Mesenchymal stem cell (in vitro differentiated cells and primary cell): ENCODE data around the gene ITGA8.
"Not testable (repeated sequence)": the region's sequence is repeated elsewhere in the genome, so short reads cannot be mapped to it uniquely, and the experiment has no call there.

Experiments used
- DNase-seq: peaks from one replicate; pipeline ENCODE4 v3.0.0-alpha.2; 2013
- H2AFZ ChIP-seq: one replicate; pipeline ENCODE4 v1.6.1; 2013; ENCODE audit warnings: low read depth, mild to moderate bottlenecking, control low read depth, inconsistent platforms, low read length, moderate library complexity
- H2AK5ac ChIP-seq: 2 replicates; pipeline ENCODE4 v1.6.1; 2013; ENCODE audit warnings: low read length, moderate library complexity, mild to moderate bottlenecking, inconsistent platforms; ENCODE audit not compliant: severe bottlenecking
- H2BK120ac ChIP-seq: one replicate; pipeline ENCODE4 v1.6.1; 2013; ENCODE audit warnings: low read depth, mild to moderate bottlenecking, inconsistent platforms, low read length, moderate library complexity
- H2BK12ac ChIP-seq, 2 experiments: one replicate each; pipeline ENCODE4 v1.6.1; 2013; ENCODE audit warnings: inconsistent platforms in 2 of 2, low read length in 2 of 2, mild to moderate bottlenecking in 2 of 2, moderate library complexity in 2 of 2, control low read depth in 1 of 2
- H2BK15ac ChIP-seq: one replicate; pipeline ENCODE4 v1.6.1; 2013; ENCODE audit warnings: mild to moderate bottlenecking, low read depth, inconsistent platforms; ENCODE audit not compliant: poor library complexity, severe bottlenecking
- H2BK5ac ChIP-seq: 2 replicates; pipeline ENCODE4 v1.6.1; 2013; ENCODE audit warnings: low read depth, mild to moderate bottlenecking, low read length, control low read depth, inconsistent platforms; ENCODE audit not compliant: poor library complexity, severe bottlenecking
- H3K14ac ChIP-seq, 2 experiments: one replicate each; pipeline ENCODE4 v1.6.1; 2013; ENCODE audit warnings: inconsistent platforms in 2 of 2, low read length in 2 of 2, control low read depth in 1 of 2, mild to moderate bottlenecking in 1 of 2, moderate library complexity in 1 of 2
- H3K18ac ChIP-seq, 2 experiments: one replicate each; pipeline ENCODE4 v1.6.1; 2013; ENCODE audit warnings: inconsistent platforms in 2 of 2, low read length in 2 of 2, control low read depth in 1 of 2, low read depth in 1 of 2, mild to moderate bottlenecking in 1 of 2
- H3K23ac ChIP-seq, 2 experiments: one replicate each; pipeline ENCODE4 v1.6.1; 2013; ENCODE audit warnings: inconsistent platforms in 2 of 2, low read length in 2 of 2, mild to moderate bottlenecking in 2 of 2, moderate library complexity in 2 of 2, control low read depth in 1 of 2
- H3K27ac ChIP-seq: 2 replicates; pipeline ENCODE4 v1.5.1; 2013; ENCODE audit warnings: mild to moderate bottlenecking, moderate library complexity, low read length, control low read depth, inconsistent platforms; ENCODE audit not compliant: poor library complexity, severe bottlenecking
- H3K27me3 ChIP-seq, 2 experiments: 2 replicates each; pipeline versions ENCODE4 v1.6.1 to v1.7.0; 2013; ENCODE audit warnings: low read length in 2 of 2, mild to moderate bottlenecking in 2 of 2, moderate library complexity in 2 of 2, control low read depth in 1 of 2, inconsistent platforms in 1 of 2; ENCODE audit not compliant: control insufficient read depth in 1 of 2, insufficient read depth in 1 of 2
- H3K36me3 ChIP-seq, 2 experiments: 2 replicates each; pipeline versions ENCODE4 v1.6.1 to v1.7.0; 2013; ENCODE audit warnings: low read length in 2 of 2, control low read depth in 1 of 2, inconsistent platforms in 1 of 2, low read depth in 1 of 2, mild to moderate bottlenecking in 1 of 2; ENCODE audit not compliant: insufficient read depth in 2 of 2, control insufficient read depth in 1 of 2
- H3K4ac ChIP-seq, 2 experiments: one replicate each; pipeline ENCODE4 v1.6.1; 2013; ENCODE audit warnings: inconsistent platforms in 2 of 2, low read length in 2 of 2, mild to moderate bottlenecking in 2 of 2, moderate library complexity in 2 of 2, control low read depth in 1 of 2, low read depth in 1 of 2
- H3K4me1 ChIP-seq: 2 replicates; pipeline ENCODE4 v1.6.1; 2013; ENCODE audit warnings: low read depth, low read length, control low read depth; ENCODE audit not compliant: control insufficient read depth, insufficient read depth
- H3K4me2 ChIP-seq: 2 replicates; pipeline ENCODE4 v1.6.1; 2013; ENCODE audit warnings: low read length, mild to moderate bottlenecking, inconsistent platforms; ENCODE audit not compliant: poor library complexity, severe bottlenecking
- H3K4me3 ChIP-seq, 2 experiments: 2 replicates each; pipeline versions ENCODE4 v1.5.1 to v1.7.0; 2013; ENCODE audit warnings: low read length in 2 of 2, mild to moderate bottlenecking in 2 of 2, control low read depth in 1 of 2, low read depth in 1 of 2; ENCODE audit not compliant: insufficient read depth in 1 of 2
- H3K79me1 ChIP-seq: replicated peaks from 2 replicates; pipeline ENCODE4 v1.6.1; 2013; ENCODE audit warnings: mild to moderate bottlenecking, control low read depth, low read length, inconsistent platforms; ENCODE audit not compliant: poor library complexity, severe bottlenecking
- H3K9ac ChIP-seq: 2 replicates; pipeline ENCODE4 v1.7.0; 2013; ENCODE audit warnings: mild to moderate bottlenecking, low read length, moderate library complexity
- H3K9me3 ChIP-seq: 2 replicates; pipeline ENCODE4 v1.7.0; 2013; ENCODE audit warnings: mild to moderate bottlenecking, low read length; ENCODE audit not compliant: control insufficient read depth
- H4K8ac ChIP-seq: one replicate; pipeline ENCODE4 v1.6.1; 2013; ENCODE audit warnings: inconsistent platforms, mild to moderate bottlenecking, low read length, moderate library complexity
- H4K91ac ChIP-seq: one replicate; pipeline ENCODE4 v1.6.1; 2013; ENCODE audit warnings: mild to moderate bottlenecking, low read length, inconsistent platforms
- WGBS: methylation state at CpG from one replicate; pipeline ENCODE4 v1.1.7; 2013; ENCODE audit warnings: mixed read lengths; 5-methylcytosine and 5-hydroxymethylcytosine counted together

ITGA8 gene

DNA sequence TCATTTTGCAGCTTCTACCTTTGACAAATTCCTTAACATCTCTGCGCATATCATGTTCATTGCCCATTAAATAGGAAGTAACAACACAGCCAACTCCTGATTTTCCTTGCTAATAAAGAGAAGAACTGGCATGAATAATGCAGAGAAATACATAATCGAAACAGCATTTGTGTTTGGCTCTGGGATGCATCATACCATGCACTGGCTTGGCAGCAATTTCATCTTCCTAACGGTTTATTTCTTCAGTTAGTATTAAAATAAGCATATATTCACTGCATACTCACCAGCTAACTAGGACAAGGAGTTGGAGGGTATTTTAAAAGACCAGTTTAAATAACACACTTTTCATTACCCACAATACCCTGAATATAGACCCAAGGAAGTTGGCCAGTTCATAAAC lies 132.5 kb downstream of the ITGA8 start:
- Histone ChIP-seq H3K27me3 (no peaks in the 10 kb centered on the region), H2BK12ac (no peak overlapping the region), H3K23ac (no peak overlapping the region), H3K18ac (no peak overlapping the region), H3K4me3 (no peak overlapping the region), H4K8ac (no peak overlapping the region), H4K91ac (no peak overlapping the region), H3K9me3 (peaks cover 7% of the 10 kb centered on the region), H2BK5ac (no peak overlapping the region), H3K9ac (no peak overlapping the region), H2AK5ac (no peak overlapping the region), H3K27ac (no peak overlapping the region), H2AFZ (no peak overlapping the region), H3K14ac (no peak overlapping the region), H2BK15ac (no peak overlapping the region), H3K79me1 (no peaks in the 10 kb centered on the region), H3K36me3 (no peaks in the 10 kb centered on the region), H3K4me2 (no peak overlapping the region), H2BK120ac (no peak overlapping the region), H3K4ac (no peak overlapping the region), H3K4me1 (no peaks in the 10 kb centered on the region)
- WGBS, result 92% methylated on average over 2 of the region's 3 CpGs
- no peak for DNase-seq

DNA sequence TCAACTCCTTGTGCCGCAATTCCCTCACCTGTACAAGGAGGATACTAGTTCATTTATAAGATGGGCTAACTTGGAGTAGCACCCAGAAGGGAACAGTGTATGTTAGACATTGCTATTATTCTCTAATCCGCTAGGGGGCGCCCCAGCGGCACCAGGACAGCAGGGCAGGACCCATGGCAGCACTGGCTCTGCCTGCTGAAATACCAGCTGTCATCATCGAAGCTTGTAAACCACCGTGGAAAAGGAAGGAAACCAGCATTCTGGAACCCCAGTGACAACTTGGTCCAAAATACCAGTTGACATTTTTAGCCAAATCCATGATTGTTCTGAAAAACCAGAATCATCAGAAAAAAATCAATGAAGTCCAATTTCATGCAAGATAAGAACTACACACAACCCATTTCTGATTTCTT lies 134.4 kb downstream of the ITGA8 start:
- WGBS, result 14% methylated on average over 5 of the region's 6 CpGs
- peak; percentile 37 for DNase-seq
- no peak overlapping the region for H3K27ac ChIP-seq
- H2AFZ ChIP-seq, result no peak overlapping the region
- peaks cover 4% of the 10 kb centered on the region for H3K9me3 ChIP-seq
- no peak overlapping the region for H2BK120ac ChIP-seq
- H3K4me3 ChIP-seq, result peak overlapping the region in 1 of 2 experiments; percentile 53
- no peaks in the 10 kb centered on the region for H3K4me1 ChIP-seq
- no peak overlapping the region for H3K4me2 ChIP-seq
- H3K23ac ChIP-seq, result no peak overlapping the region
- no peak overlapping the region for H3K14ac ChIP-seq
- no peak overlapping the region for H2BK5ac ChIP-seq
- no peaks in the 10 kb centered on the region for H3K27me3 ChIP-seq
- no peak overlapping the region for H3K9ac ChIP-seq
- H4K91ac ChIP-seq, result no peak overlapping the region
- no peak overlapping the region for H2AK5ac ChIP-seq
- peak overlapping the region in 1 of 2 experiments; percentile 21 for H3K18ac ChIP-seq
- H3K79me1 ChIP-seq, result no peaks in the 10 kb centered on the region
- peak overlapping the region in 1 of 2 experiments; percentile 67 for H3K4ac ChIP-seq
- H3K36me3 ChIP-seq, result no peaks in the 10 kb centered on the region
- H4K8ac ChIP-seq, result no peak overlapping the region
- peak overlapping the region in 1 of 2 experiments; percentile 93 for H2BK12ac ChIP-seq
- H2BK15ac ChIP-seq, result peak overlapping the region; percentile 15

- not testable (repeated sequence) for H2BK5ac ChIP-seq, DNase-seq, H3K4me1 ChIP-seq, H3K14ac ChIP-seq, H2BK12ac ChIP-seq, H3K4ac ChIP-seq, H4K8ac ChIP-seq, H2AFZ ChIP-seq, H3K9ac ChIP-seq, H3K79me1 ChIP-seq, H3K4me2 ChIP-seq, H2BK120ac ChIP-seq, H3K18ac ChIP-seq, H2AK5ac ChIP-seq, H2BK15ac ChIP-seq, H3K23ac ChIP-seq, H3K27me3 ChIP-seq, H3K4me3 ChIP-seq, H4K91ac ChIP-seq, H3K27ac ChIP-seq, H3K9me3 ChIP-seq, H3K36me3 ChIP-seq
- 100% methylated on average over 2 of the region's 2 CpGs for WGBS
Observed at GRCh38 chr10:15582972-15583371, 136.8 kb downstream of the ITGA8 start.

GRCh38 chr10:15579605-15580004 lies 140.1 kb downstream of the ITGA8 start:
- no peak overlapping the region for H4K8ac ChIP-seq
- no peak overlapping the region for H2BK120ac ChIP-seq
- no peak overlapping the region for H2BK5ac ChIP-seq
- H2AK5ac ChIP-seq, result no peak overlapping the region
- H2BK12ac ChIP-seq, result no peak overlapping the region
- H3K9me3 ChIP-seq, result peaks cover 4% of the 10 kb centered on the region
- no peak overlapping the region for H2BK15ac ChIP-seq
- no peak overlapping the region for H3K4ac ChIP-seq
- DNase-seq, result peak; percentile 53
- H3K27ac ChIP-seq, result no peak overlapping the region
- H3K4me2 ChIP-seq, result no peak overlapping the region
- no peaks in the 10 kb centered on the region for H3K36me3 ChIP-seq
- H3K4me1 ChIP-seq, result no peaks in the 10 kb centered on the region
- no peak overlapping the region for H3K14ac ChIP-seq
- H3K9ac ChIP-seq, result peak overlapping the region; percentile 56
- no peak overlapping the region for H2AFZ ChIP-seq
- no peaks in the 10 kb centered on the region for H3K79me1 ChIP-seq
- no peak overlapping the region for H3K4me3 ChIP-seq
- no CpG with 5 or more reads among the region's 4 CpGs for WGBS
- H3K27me3 ChIP-seq, result no peaks in the 10 kb centered on the region
- no peak overlapping the region for H3K18ac ChIP-seq
- H3K23ac ChIP-seq, result no peak overlapping the region
- H4K91ac ChIP-seq, result no peak overlapping the region
